A673 (cell line): Measurements from ENCODE around the gene VAV2. TPM values are rescaled to one million over a fixed set of nuclear protein-coding genes. Genes with fewer than 3 reads are reported as not detected.

Experiments used
- BruUV-seq: library from RNA; stranded (reverse); fragments of 400-500 nt; replicated peaks from 2 replicates; lab custom pipeline; 2021; lab: Mats Ljungman, UMichigan
- CTCF ChIA-PET: fragments of 300-600 bp; sonication (Branson Sonifier 250); formaldehyde crosslinking; loops from one replicate; lab custom pipeline; 2022; ENCODE audit warnings: antibody characterized with exemption; lab: Charles Lee
- POLR2A ChIA-PET: fragments of 300-600 bp; sonication (Branson Sonifier 250); formaldehyde crosslinking; loops from one replicate; lab custom pipeline; 2022; ENCODE audit warnings: antibody characterized with exemption; ENCODE audit not compliant: low non-redundant PET; lab: Charles Lee
- DNase-seq: peaks from one replicate; pipeline ENCODE4 v3.0.0-alpha.2; 2015; ENCODE audit warnings: low spot score
- H3K27ac ChIP-seq: fragments of 200-600 bp; sonication (generic); 2 replicates; pipeline ENCODE4 v1.5.1; 2016; ENCODE audit warnings: mixed run types, low read depth, mild to moderate bottlenecking, mixed read lengths, antibody characterized with exemption, low read length; ENCODE audit not compliant: poor library complexity, severe bottlenecking
- H3K27me3 ChIP-seq: fragments of 200-600 bp; sonication (generic); replicated peaks from 2 replicates; pipeline ENCODE4 v1.6.1; 2017; ENCODE audit warnings: mixed run types, low read depth, mild to moderate bottlenecking, mixed read lengths, antibody characterized with exemption, low read length; ENCODE audit not compliant: insufficient read depth, poor library complexity
- H3K36me3 ChIP-seq: fragments of 200-600 bp; sonication (generic); 2 replicates; pipeline ENCODE4 v1.6.1; 2016; ENCODE audit warnings: mixed run types, mild to moderate bottlenecking, mixed read lengths, antibody characterized with exemption, low read length; ENCODE audit not compliant: insufficient read depth, poor library complexity, severe bottlenecking
- H3K4me1 ChIP-seq: fragments of 200-600 bp; sonication (generic); 2 replicates; pipeline ENCODE4 v1.6.1; 2017; ENCODE audit warnings: mixed run types, mild to moderate bottlenecking, mixed read lengths, antibody characterized with exemption, low read length; ENCODE audit not compliant: insufficient read depth, poor library complexity, severe bottlenecking
- H3K4me3 ChIP-seq: fragments of 200-600 bp; sonication (generic); 2 replicates; pipeline ENCODE4 v1.5.1; 2016; ENCODE audit warnings: low read depth, mixed run types, mild to moderate bottlenecking, mixed read lengths, low read length; ENCODE audit not compliant: poor library complexity, severe bottlenecking
- H3K9me3 ChIP-seq: fragments of 200-600 bp; sonication (generic); 2 replicates; pipeline ENCODE4 v1.6.1; 2016; ENCODE audit warnings: mixed run types, low read depth, mild to moderate bottlenecking, mixed read lengths, antibody characterized with exemption, low read length; ENCODE audit not compliant: poor library complexity, severe bottlenecking
- EZH2 ChIP-seq: fragments of 200-600 bp; sonication (generic); IDR thresholded peaks from 2 replicates; pipeline ENCODE4 v1.6.1; 2017; ENCODE audit warnings: borderline replicate concordance, low read depth, mild to moderate bottlenecking, mixed read lengths, antibody characterized with exemption, low read length; ENCODE audit not compliant: poor library complexity, severe bottlenecking
- intact Hi-C: fragments of 100-400 bp; cut with micrococcal nuclease; formaldehyde crosslinking; loops from one replicate; pipeline ENCODE4 v1.10.0; 2022; ENCODE audit not compliant: unreplicated experiment
- total RNA-seq: library from RNA; stranded (reverse); gene quantifications from 2 replicates; pipeline ENCODE4 v1.2.3, GENCODE V29; 2021
- TF ChIP-seq, protein P1 (sequence below): fragments of 300-800, 200-600 bp; sonication (generic); conservative IDR thresholded peaks from 2 replicates; pipeline ENCODE4 v1.5.1; 2017; ENCODE audit warnings: low read depth, mild to moderate bottlenecking, antibody characterized with exemption, low read length, moderate library complexity, mixed read lengths

The VAV2 gene
- total RNA-seq, 1 experiment from 2014 or later, result 16.4 TPM

DNA sequence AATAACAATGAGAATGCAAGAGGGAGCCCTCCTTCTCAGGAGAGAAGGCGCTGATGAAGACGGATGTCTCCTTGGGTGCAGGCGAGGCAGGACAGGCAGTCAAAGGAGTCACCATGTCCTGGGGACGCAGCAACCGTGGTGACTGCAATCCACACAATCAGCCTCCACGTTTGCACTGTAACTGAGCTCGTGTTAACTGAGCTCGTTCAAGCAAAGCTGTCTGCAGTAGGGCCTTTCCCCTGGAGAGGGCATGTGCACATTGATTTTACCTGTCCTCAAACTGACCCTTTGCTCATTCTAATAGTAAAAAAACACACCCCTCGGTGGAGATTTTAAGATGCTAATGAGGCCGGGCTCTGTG is 256.7 kb downstream of the VAV2 start:
- Histone ChIP-seq H3K4me1 (peaks cover 7% of the 10 kb centered on the region), H3K27me3 (no peaks in the 10 kb centered on the region), H3K36me3 (no peaks in the 10 kb centered on the region), H3K27ac (no peak overlapping the region), H3K9me3 (no peaks in the 10 kb centered on the region), H3K4me3 (no peak overlapping the region)
- CTCF ChIA-PET, result no interaction called here
- no TSS peak for BruUV-seq
- TF ChIP-seq EZH2, result no peak
- TF ChIP-seq, protein P1, sequence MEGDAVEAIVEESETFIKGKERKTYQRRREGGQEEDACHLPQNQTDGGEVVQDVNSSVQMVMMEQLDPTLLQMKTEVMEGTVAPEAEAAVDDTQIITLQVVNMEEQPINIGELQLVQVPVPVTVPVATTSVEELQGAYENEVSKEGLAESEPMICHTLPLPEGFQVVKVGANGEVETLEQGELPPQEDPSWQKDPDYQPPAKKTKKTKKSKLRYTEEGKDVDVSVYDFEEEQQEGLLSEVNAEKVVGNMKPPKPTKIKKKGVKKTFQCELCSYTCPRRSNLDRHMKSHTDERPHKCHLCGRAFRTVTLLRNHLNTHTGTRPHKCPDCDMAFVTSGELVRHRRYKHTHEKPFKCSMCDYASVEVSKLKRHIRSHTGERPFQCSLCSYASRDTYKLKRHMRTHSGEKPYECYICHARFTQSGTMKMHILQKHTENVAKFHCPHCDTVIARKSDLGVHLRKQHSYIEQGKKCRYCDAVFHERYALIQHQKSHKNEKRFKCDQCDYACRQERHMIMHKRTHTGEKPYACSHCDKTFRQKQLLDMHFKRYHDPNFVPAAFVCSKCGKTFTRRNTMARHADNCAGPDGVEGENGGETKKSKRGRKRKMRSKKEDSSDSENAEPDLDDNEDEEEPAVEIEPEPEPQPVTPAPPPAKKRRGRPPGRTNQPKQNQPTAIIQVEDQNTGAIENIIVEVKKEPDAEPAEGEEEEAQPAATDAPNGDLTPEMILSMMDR, result no peak
- DNase-seq, result no peak
- POLR2A ChIA-PET, result no interaction called here
- intact Hi-C loops, result no loop called here

- Histone ChIP-seq H3K27ac (no peak overlapping the region), H3K27me3 (no peaks in the 10 kb centered on the region), H3K4me1 (peaks cover 7% of the 10 kb centered on the region), H3K36me3 (no peaks in the 10 kb centered on the region), H3K9me3 (no peaks in the 10 kb centered on the region), H3K4me3 (no peak overlapping the region)
- intact Hi-C loops, result no loop called here
- TF ChIP-seq, protein P1, result no peak
- TF ChIP-seq EZH2, result no peak
- ChIA-PET CTCF (no interaction called here), POLR2A (no interaction called here)
- no peak for DNase-seq
- no TSS peak for BruUV-seq
Observed at GRCh38 chr9:133734590-133735414, 257.3 kb downstream of the VAV2 start.

DNA sequence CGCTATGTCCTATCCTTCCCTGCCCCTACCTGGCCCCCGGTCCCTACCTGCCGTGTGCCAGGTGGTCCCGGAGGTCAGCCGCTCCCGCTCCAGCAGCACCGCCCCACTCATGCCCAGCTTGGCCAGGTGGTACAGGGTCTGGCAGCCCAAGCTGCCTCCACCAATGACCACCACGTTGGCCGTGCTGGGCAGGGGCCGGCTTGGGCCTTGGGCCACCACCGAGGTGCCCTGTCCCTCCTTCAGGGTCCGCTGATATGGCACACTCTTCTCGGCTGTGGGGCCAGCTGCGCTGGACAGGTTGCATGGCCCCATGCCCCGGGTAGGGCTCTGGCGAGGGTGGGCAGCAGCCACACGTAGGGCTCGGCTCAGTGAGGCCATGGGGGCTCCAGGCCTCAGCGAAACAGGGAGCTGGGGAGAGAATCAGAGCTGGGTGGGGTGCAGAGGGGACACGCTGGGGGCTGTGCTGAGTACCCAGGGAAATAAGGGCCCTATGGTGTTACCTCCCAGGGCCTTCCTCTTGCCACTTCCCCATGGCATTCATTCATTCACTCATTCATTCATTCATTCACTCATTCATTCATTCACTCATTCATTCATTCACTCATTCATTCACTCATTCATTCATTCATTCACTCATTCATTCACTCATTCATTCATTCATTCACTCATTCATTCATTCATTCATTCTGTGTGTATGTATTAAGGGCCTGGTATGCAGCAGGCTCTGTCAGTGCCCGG is 258.2 kb downstream of the VAV2 start:
- ChIA-PET CTCF (no interaction called here), POLR2A (no interaction called here)
- BruUV-seq, result no TSS peak
- Histone ChIP-seq H3K4me3 (no peak overlapping the region), H3K27ac (no peak overlapping the region), H3K36me3 (no peaks in the 10 kb centered on the region), H3K4me1 (peaks cover 7% of the 10 kb centered on the region), H3K9me3 (no peaks in the 10 kb centered on the region), H3K27me3 (no peaks in the 10 kb centered on the region)
- intact Hi-C loops, result no loop called here
- no peak for TF ChIP-seq EZH2
- TF ChIP-seq, protein P1, result no peak
- no peak for DNase-seq
